SIG-M5 treated with dmso at 0.1 percent for 504 hours (cell line): ENCODE results near the gene SARS2.
"Not testable (repeated sequence)": the region's sequence is repeated elsewhere in the genome, so short reads cannot be mapped to it uniquely, and the experiment has no call there.

Experiments
- DNase-seq: peaks from one replicate; lab custom pipeline; 2025; ENCODE audit not compliant: unreplicated experiment; lab: John Stamatoyannopoulos, UW

Gene SARS2

GRCh38 chr19:38893341-38893771 is 37.2 kb downstream of the SARS2 start:
- no peak for DNase-seq

- no peak for DNase-seq
Observed at GRCh38 chr19:38892841-38893240, 37.7 kb downstream of the SARS2 start.

GRCh38 chr19:38891771-38892170 is 38.8 kb downstream of the SARS2 start:
- DNase-seq: no peak

GRCh38 chr19:38890686-38891085 is 39.9 kb downstream of the SARS2 start:
- DNase-seq: no peak

DNA sequence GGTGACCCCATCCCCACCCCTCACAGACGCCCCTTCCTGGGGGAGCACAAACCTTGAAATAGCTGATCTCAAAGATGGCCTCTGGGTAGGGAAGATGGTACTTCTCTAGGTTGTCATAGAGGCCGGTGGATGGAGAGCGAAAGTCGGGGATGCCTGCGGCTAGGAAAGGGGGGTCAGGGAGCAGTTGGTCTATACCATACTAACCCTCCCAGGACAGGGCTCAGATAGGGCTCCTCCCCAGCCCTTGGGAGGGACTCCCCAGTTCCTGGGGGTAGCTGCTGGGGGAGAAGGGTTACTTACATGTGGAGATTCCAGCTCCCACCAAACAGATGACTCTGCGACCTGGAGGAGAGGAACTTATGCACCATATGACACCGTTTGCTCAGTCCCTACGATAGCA is 40.8 kb downstream of the SARS2 start:
- no peak for DNase-seq

GRCh38 chr19:38888876-38889275 is 41.7 kb downstream of the SARS2 start:
- no peak for DNase-seq

GRCh38 chr19:38884691-38885090 is 45.9 kb downstream of the SARS2 start:
- DNase-seq: not testable (repeated sequence)

DNA sequence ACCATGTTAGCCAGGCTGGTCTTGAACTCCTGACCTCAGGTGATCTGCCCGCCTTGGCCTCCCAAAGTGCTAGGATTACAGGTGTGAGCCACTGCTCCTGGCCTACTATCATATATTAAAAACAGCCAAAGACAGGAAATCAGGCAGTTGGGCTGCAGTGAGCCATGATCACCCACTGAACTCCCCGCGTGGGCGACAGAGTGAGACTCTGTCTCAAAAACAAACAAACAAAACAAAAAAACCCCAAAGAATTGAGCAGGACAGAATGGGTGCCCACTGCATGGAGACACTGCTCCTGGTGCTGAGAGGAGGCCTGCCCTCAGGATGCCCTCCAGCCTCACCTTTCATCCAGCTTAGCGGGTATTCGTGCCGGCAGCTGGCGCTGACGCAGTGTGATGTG is 47.3 kb downstream of the SARS2 start:
- DNase-seq: no peak

DNA sequence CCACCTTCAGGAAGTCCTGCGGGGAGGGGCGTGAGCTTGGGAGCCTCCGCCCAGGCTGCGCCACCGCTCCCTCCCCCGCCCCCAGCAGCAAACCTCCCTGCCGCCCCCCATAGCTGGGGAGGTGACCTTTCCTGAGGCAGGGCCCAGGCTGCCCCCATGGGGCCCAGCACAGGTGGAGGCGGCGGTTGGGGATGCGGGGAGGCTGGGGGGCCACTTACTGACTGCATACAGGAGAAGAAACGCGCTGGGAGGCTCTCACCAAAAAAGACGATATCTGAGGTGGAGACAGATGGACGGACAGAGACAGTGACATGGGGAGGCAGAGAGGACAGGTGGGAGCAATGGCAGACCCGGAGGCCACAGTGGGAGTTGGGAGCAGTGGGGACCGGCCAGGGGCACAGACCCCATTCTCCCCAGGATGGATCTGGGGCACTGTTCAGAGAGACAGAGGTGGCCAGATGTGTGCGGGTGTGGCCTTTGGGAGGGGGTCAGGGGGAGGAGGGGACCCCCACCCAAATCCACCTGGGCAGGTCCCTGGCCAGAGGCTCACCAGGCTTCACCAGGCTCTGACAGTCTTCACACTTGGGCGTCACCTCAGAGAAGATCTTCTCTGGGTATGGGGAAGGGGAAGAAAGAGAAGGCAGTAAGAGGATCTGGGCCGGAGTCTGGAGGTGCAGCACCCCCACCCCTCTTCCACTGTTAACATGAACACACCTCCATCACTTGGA is 49.5 kb downstream of the SARS2 start:
- no peak for DNase-seq

GRCh38 chr19:38880076-38880881 is 50.3 kb downstream of the SARS2 start:
- no peak for DNase-seq

DNA sequence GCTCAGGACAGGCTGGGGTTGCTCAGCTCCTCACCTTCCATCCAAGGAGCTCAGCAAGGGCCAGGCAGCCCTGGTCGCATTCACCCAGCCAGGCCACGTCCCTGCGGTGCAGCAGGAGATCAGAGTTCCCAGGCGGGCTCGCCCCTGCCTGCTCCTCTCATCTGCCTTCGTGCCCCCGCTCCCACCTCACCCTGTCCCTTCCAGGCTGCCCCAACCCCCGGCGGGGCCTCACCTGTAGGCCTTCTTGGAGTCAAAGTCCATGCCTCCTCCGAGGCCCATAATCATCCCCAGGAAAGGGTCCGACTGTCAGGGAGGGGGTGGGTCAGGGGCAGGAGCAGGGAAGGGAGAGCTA is 51.2 kb downstream of the SARS2 start:
- DNase-seq: no peak

GRCh38 chr19:38878575-38879399 is 51.8 kb downstream of the SARS2 start:
- no peak for DNase-seq

DNA sequence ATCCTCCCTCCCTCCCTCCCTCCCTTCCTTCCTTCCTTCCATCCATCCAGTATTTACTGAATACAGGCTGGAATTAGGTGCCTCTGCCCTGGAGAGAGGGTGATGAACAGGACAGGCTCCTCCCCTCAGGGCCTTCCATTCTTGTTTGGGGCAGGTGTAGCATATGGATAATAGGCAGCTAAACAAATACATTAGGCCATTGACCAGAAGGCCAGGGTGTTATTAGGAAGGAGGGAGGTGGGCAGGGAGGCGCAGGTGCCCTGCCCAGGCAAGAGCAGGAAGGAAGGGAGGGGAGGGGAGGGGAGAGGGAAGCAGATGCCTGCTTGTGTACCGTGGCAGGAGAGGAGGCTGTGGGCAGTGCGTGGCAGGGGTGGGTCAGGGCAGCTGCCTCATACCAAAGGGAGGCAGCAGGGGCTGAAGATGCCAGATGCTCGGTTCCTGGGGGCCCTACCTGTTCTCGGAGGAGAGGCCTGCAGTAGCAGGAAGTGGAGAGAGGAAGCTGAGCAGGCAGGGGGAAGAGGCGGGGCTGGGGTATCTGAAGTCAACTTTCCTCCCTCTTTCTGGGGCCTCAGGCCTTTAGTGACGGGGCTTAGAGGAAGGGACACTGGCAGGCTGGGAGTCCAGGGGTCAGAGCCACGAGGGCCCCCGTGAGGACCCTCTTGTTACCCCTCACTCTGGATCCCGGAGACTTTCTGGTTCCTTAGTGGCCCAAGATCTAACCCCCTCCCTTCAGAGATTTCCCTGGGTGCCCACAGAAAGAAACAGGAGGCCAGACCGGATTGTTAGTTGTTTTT is 52.6 kb downstream of the SARS2 start, which contains the start of gene RINL:
Gene RINL (minus strand): TSS at position 495 of the 794 bp plus-strand sequence. CDS start 1,533 bp downstream, outside the sequence.
- DNase-seq: peak; percentile 57

DNA sequence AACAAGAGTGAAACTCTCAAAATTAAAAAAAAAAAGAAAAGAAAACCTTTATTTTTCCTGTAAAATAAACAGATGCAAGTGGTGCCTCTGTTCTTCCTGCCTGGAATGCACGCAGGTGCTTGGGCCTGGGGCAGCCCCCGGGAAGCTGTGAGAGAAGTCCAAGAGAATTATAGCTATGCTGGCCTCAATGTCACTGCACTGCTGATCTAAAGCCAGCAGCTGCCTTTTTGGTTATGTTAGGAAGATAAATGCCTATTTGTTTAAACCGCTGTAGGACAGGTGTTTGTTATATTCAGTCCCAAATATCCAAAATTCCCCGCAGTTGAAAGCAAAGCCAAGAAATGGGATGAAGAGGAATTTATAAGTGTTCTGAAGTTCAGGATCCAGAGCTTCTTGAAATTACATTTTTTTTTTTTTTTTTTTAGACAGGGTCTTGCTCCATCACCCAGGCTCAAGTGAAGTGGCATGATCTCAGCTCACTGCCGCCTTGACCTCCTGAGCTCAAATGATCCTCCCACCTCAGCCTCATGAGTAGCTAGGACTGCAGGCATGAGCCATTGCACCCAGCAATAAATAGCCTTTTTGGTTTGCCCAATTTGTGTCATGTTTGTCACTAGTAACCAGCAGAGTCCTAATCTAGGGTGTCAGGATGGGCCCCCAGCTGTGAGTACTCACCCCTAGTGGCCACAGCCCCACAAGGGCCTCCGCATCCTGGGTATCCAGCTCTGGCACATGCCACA is 54.7 kb downstream of the SARS2 start:
- no peak for DNase-seq

GRCh38 chr19:38873400-38873799 is 57.2 kb downstream of the SARS2 start:
- DNase-seq: not testable (repeated sequence)

- DNase-seq: no peak
Observed at GRCh38 chr19:38870612-38871011, 60.0 kb downstream of the SARS2 start.

DNA sequence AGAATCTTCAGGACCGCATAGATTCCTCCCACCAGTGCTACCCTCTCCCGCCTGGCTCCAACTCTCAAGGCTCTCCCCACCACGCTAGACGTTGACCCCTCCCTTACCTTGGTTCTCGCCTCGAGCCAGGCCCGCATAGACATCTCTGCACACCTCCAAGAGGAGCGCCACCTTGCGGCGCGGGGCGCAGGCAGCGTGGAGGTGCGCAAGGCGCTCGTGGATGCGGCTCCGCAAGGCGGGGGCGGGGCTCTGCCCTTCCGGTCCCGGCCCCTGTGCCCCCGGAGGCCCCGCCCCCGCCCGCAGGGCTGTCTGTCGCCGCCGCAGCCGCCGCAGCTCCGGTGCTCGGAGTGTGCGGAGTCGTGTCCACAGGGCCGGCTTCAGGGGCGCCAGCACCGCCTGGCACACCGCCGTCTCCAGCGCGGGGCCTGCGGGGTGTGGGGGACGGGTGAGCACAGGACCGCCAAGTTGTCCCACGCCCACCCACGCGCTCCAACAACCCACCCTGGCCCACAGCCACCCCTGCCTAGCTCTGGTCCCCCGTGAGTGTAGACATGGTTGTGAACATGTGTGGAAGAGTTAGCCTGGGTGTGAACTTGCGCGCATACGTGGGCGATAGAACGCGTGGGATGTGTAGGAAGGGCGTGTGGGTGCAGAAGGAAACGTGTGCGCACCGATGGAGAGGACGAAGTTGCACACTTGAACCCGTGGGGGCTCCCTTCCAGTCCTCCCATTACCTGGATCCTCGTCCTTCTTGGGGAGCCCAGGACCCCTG is 60.5 kb downstream of the SARS2 start:
- DNase-seq: no peak

GRCh38 chr19:38869160-38869835 is 61.3 kb downstream of the SARS2 start:
- DNase-seq: no peak

DNA sequence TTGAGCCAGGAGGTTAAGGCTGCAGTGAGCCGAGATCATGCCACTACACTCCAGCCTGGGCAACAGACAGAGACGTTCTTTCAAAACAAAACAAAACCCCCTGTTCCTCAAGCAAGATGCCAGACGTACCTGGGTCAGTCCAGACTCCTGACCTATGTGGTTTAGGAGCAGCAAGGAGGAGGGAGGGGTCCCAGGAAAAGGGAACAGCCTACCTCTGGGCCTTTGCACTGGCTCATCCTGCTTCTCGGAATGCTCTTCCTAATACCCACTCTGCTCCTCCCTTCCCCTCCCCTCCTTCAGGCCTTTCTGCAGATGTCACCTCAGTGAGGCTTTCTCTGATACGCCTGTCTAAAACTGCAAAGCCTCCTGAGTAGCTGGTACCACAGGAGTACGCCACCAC is 62.0 kb downstream of the SARS2 start:
- DNase-seq: no peak
